H9 (cell line): ENCODE data around the gene LLGL2. TPM values are rescaled to one million over a fixed set of nuclear protein-coding genes. Genes with fewer than 3 reads are reported as not detected.

ENCODE experiments used
- DNase-seq: peaks from one replicate; pipeline ENCODE4 v3.0.0-alpha.2; 2017
- H2AFZ ChIP-seq: one replicate; pipeline ENCODE4 v1.6.1; 2013; ENCODE audit warnings: mild to moderate bottlenecking, low read length, control low read depth, moderate library complexity
- H2AK5ac ChIP-seq: 2 replicates; pipeline ENCODE4 v1.6.1; 2013; ENCODE audit warnings: low read length, control low read depth, mixed read lengths; ENCODE audit not compliant: insufficient read length
- H2BK120ac ChIP-seq: one replicate; pipeline ENCODE4 v1.6.1; 2013; ENCODE audit warnings: low read depth, mild to moderate bottlenecking, low read length, control low read depth, inconsistent platforms; ENCODE audit not compliant: poor library complexity, severe bottlenecking
- H2BK12ac ChIP-seq: 2 replicates; pipeline ENCODE4 v1.6.1; 2013; ENCODE audit warnings: low read length, control low read depth, mixed read lengths, low read depth; ENCODE audit not compliant: insufficient read length
- H2BK15ac ChIP-seq: 2 replicates; pipeline ENCODE4 v1.6.1; 2013; ENCODE audit warnings: low read depth, low read length, control low read depth
- H2BK20ac ChIP-seq: one replicate; pipeline ENCODE4 v1.6.1; 2013; ENCODE audit warnings: low read depth, mild to moderate bottlenecking, low read length, control low read depth, inconsistent platforms; ENCODE audit not compliant: poor library complexity, severe bottlenecking
- H2BK5ac ChIP-seq: 2 replicates; pipeline ENCODE4 v1.6.1; 2013; ENCODE audit warnings: low read length, control low read depth, mixed read lengths; ENCODE audit not compliant: insufficient read length
- H3K14ac ChIP-seq: 2 replicates; pipeline ENCODE4 v1.6.1; 2013; ENCODE audit warnings: low read length, control low read depth; ENCODE audit not compliant: insufficient read depth
- H3K18ac ChIP-seq: 2 replicates; pipeline ENCODE4 v1.6.1; 2013; ENCODE audit warnings: low read depth, mild to moderate bottlenecking, mixed read lengths, low read length, control low read depth; ENCODE audit not compliant: insufficient read length
- H3K23ac ChIP-seq: 2 replicates; pipeline ENCODE4 v1.6.1; 2013; ENCODE audit warnings: low read length, control low read depth, mixed read lengths, low read depth; ENCODE audit not compliant: insufficient read length
- H3K23me2 ChIP-seq: 2 replicates; pipeline ENCODE4 v1.6.1; 2013; ENCODE audit warnings: low read depth, mild to moderate bottlenecking, mixed read lengths, low read length, control low read depth; ENCODE audit not compliant: insufficient read length, poor library complexity, severe bottlenecking
- H3K27ac ChIP-seq: 2 replicates; pipeline ENCODE4 v1.5.1; 2013; ENCODE audit warnings: low read length, control low read depth, mixed read lengths, low read depth; ENCODE audit not compliant: insufficient read length
- H3K27me3 ChIP-seq: 2 replicates; pipeline ENCODE4 v1.6.1; 2013; ENCODE audit warnings: low read length, control low read depth, inconsistent platforms; ENCODE audit not compliant: insufficient read depth
- H3K4ac ChIP-seq: 2 replicates; pipeline ENCODE4 v1.6.1; 2013; ENCODE audit warnings: low read depth, mild to moderate bottlenecking, control low read depth, inconsistent platforms, low read length, moderate library complexity
- H3K4me1 ChIP-seq: 2 replicates; pipeline ENCODE4 v1.6.1; 2013; ENCODE audit warnings: low read length, control low read depth, inconsistent platforms; ENCODE audit not compliant: insufficient read depth
- H3K4me2 ChIP-seq: 2 replicates; pipeline ENCODE4 v1.6.1; 2013; ENCODE audit warnings: low read length, control low read depth, mixed read lengths; ENCODE audit not compliant: insufficient read length, insufficient read depth
- H3K56ac ChIP-seq: 2 replicates; pipeline ENCODE4 v1.6.1; 2013; ENCODE audit warnings: low read depth, mild to moderate bottlenecking, mixed read lengths, low read length, control low read depth; ENCODE audit not compliant: insufficient read length
- H3K79me1 ChIP-seq: 2 replicates; pipeline ENCODE4 v1.6.1; 2013; ENCODE audit warnings: low read depth, mild to moderate bottlenecking, moderate library complexity, low read length, control low read depth, inconsistent platforms; ENCODE audit not compliant: insufficient read depth, poor library complexity, severe bottlenecking
- H3K79me2 ChIP-seq: 2 replicates; pipeline ENCODE4 v1.6.1; 2013; ENCODE audit warnings: low read length, control low read depth, inconsistent platforms; ENCODE audit not compliant: insufficient read depth
- H3K9ac ChIP-seq: 2 replicates; pipeline ENCODE4 v1.6.1; 2013; ENCODE audit warnings: low read length, control low read depth, mixed read lengths; ENCODE audit not compliant: insufficient read length; ENCODE audit errors: extremely low read depth
- H3K9me3 ChIP-seq: one replicate; pipeline ENCODE4 v1.6.1; 2013; ENCODE audit warnings: low read depth, low read length, inconsistent platforms; ENCODE audit not compliant: control insufficient read depth
- H3T11ph ChIP-seq: one replicate; pipeline ENCODE4 v1.6.1; 2013; ENCODE audit warnings: mild to moderate bottlenecking, low read length, control low read depth, inconsistent platforms
- H4K20me1 ChIP-seq: one replicate; pipeline ENCODE4 v1.6.1; 2013; ENCODE audit not compliant: control insufficient read depth, insufficient read length, insufficient read depth
- H4K5ac ChIP-seq: 2 replicates; pipeline ENCODE4 v1.6.1; 2013; ENCODE audit warnings: low read depth, mild to moderate bottlenecking, mixed read lengths, low read length, control low read depth; ENCODE audit not compliant: insufficient read length
- H4K8ac ChIP-seq: replicated peaks from 2 replicates; pipeline ENCODE4 v1.6.1; 2013; ENCODE audit warnings: low read length, control low read depth, mixed read lengths, low read depth; ENCODE audit not compliant: insufficient read length
- H4K91ac ChIP-seq: 2 replicates; pipeline ENCODE4 v1.6.1; 2013; ENCODE audit warnings: low read depth, mild to moderate bottlenecking, moderate library complexity, mixed read lengths, low read length, control low read depth; ENCODE audit not compliant: insufficient read length
- H3K27ac Mint-ChIP-seq, 3 experiments: 2 replicates in 2 of 3; 3 replicates in 1 of 3; pipeline ENCODE4 v1.8.0; 2020 to 2021; ENCODE audit warnings: mixed read lengths in 3 of 3, mild to moderate bottlenecking in 1 of 3, moderate library complexity in 1 of 3
- H3K27me3 Mint-ChIP-seq: 2 replicates; pipeline ENCODE4 v1.8.0; 2021; ENCODE audit warnings: low read depth, mild to moderate bottlenecking, moderate library complexity, mixed read lengths
- H3K36me3 Mint-ChIP-seq, 3 experiments: 2 replicates in 2 of 3; 3 replicates in 1 of 3; pipeline ENCODE4 v1.8.0; 2020 to 2021; ENCODE audit warnings: low read depth in 3 of 3, mixed read lengths in 3 of 3; ENCODE audit not compliant: insufficient read depth in 1 of 3
- H3K4me1 Mint-ChIP-seq, 2 experiments: 2 replicates each; pipeline ENCODE4 v1.8.0; 2020; ENCODE audit warnings: mixed read lengths in 2 of 2
- H3K4me3 Mint-ChIP-seq, 2 experiments: 2 replicates in 1 of 2; 3 replicates in 1 of 2; pipeline ENCODE4 v1.8.0; 2020 to 2021; ENCODE audit warnings: mild to moderate bottlenecking in 2 of 2, mixed read lengths in 2 of 2, moderate library complexity in 1 of 2
- H3K9me3 Mint-ChIP-seq, 2 experiments: 2 replicates in 1 of 2; 3 replicates in 1 of 2; pipeline ENCODE4 v1.8.0; 2020; ENCODE audit warnings: mild to moderate bottlenecking in 2 of 2, mixed read lengths in 2 of 2, moderate library complexity in 1 of 2
- CTCF ChIP-seq: fragments of 200-600 bp; sonication (generic); conservative IDR thresholded peaks from 3 replicates; pipeline ENCODE4 v1.8.0; 2021; ENCODE audit warnings: antibody characterized with exemption, mild to moderate bottlenecking
- WGBS: extraction: QIAGEN DNeasy Blood & Tissue Kit; methylation state at CpG from one replicate; pipeline ENCODE4 v1.1.7; 2013; ENCODE audit warnings: missing lambda C conversion rate, low lambda C conversion rate, mixed read lengths; ENCODE audit not compliant: insufficient read length; ENCODE audit errors: extremely low coverage; 5-methylcytosine and 5-hydroxymethylcytosine counted together
- total RNA-seq: library from RNA; stranded (reverse); gene quantifications from 2 replicates; pipeline ENCODE4 v1.2.1, GENCODE V29; 2021

LLGL2 gene
- total RNA-seq, 1 experiment from 2014 or later, result 90.4 TPM

GRCh38 chr17:75603123-75603522 is 77.6 kb downstream of the LLGL2 start:
- no peaks in the 10 kb centered on the region for H3K36me3 Mint-ChIP-seq
- no CpG with 5 or more reads among the region's 9 CpGs for WGBS
- Histone ChIP-seq H3K23ac (no peak overlapping the region), H3K27ac (no peak overlapping the region), H4K8ac (no peak overlapping the region), H3K56ac (no peak overlapping the region), H2BK120ac (no peak overlapping the region), H3K23me2 (no peaks in the 10 kb centered on the region), H4K91ac (no peak overlapping the region), H4K5ac (no peak overlapping the region), H2AFZ (no peak overlapping the region), H3K4ac (no peak overlapping the region), H3K4me1 (no peaks in the 10 kb centered on the region), H3K14ac (no peak overlapping the region), H3K9ac (no peak overlapping the region), H3K4me2 (no peak overlapping the region), H3K27me3 (no peaks in the 10 kb centered on the region), H3K9me3 (no peaks in the 10 kb centered on the region), H2BK12ac (no peak overlapping the region), H3T11ph (no peak overlapping the region), H2BK20ac (no peak overlapping the region), H3K79me2 (no peaks in the 10 kb centered on the region), H4K20me1 (no peaks in the 10 kb centered on the region), H2BK5ac (no peak overlapping the region), H3K79me1 (no peaks in the 10 kb centered on the region), H2BK15ac (no peak overlapping the region), H2AK5ac (no peak overlapping the region), H3K18ac (no peak overlapping the region)
- H3K4me1 Mint-ChIP-seq, result no peaks in the 10 kb centered on the region
- H3K4me3 Mint-ChIP-seq, result no peak overlapping the region
- H3K9me3 Mint-ChIP-seq, result no peaks in the 10 kb centered on the region
- DNase-seq, result no peak
- peaks cover 2% of the 10 kb centered on the region for H3K27me3 Mint-ChIP-seq
- no peak overlapping the region; a peak in 1 of 7 replicates for H3K27ac Mint-ChIP-seq
- TF ChIP-seq CTCF, result no peak
